Osteoblast (primary cell): ENCODE measurements around the gene SOS2. TPM values are rescaled to one million over a fixed set of nuclear protein-coding genes. Genes with fewer than 3 reads are reported as not detected.
"Not testable (repeated sequence)": the region's sequence is repeated elsewhere in the genome, so short reads cannot be mapped to it uniquely, and the experiment has no call there.

Source experiments
- DNase-seq: peaks from one replicate; pipeline ENCODE4 v3.0.0; 2011; ENCODE audit warnings: low spot score, mixed read lengths; ENCODE audit not compliant: insufficient read length; ENCODE audit errors: missing footprints
- H2AFZ ChIP-seq: 2 replicates; pipeline ENCODE4 v1.6.0; 2011; ENCODE audit warnings: mild to moderate bottlenecking, low read length
- H3K27ac ChIP-seq: 2 replicates; pipeline ENCODE4 v1.5.1; 2011; ENCODE audit warnings: mild to moderate bottlenecking, low read depth, low read length, moderate library complexity
- H3K27me3 ChIP-seq: 2 replicates; pipeline ENCODE4 v1.6.0; 2012; ENCODE audit warnings: mild to moderate bottlenecking, control low read depth, inconsistent platforms, low read length, moderate library complexity; ENCODE audit not compliant: insufficient read depth
- H3K36me3 ChIP-seq: 2 replicates; pipeline ENCODE4 v1.5.1; 2011; ENCODE audit warnings: mild to moderate bottlenecking, low read length, control low read depth, moderate library complexity; ENCODE audit not compliant: insufficient read depth
- H3K4me1 ChIP-seq: 2 replicates; pipeline ENCODE4 v1.5.1; 2011; ENCODE audit warnings: mild to moderate bottlenecking, low read length, control low read depth, moderate library complexity; ENCODE audit not compliant: insufficient read depth
- H3K4me2 ChIP-seq: 2 replicates; pipeline ENCODE4 v1.6.0; 2011; ENCODE audit warnings: mild to moderate bottlenecking, low read length; ENCODE audit not compliant: insufficient read depth
- H3K4me3 ChIP-seq: fragments of 200-600 bp; sonication (generic); 3 replicates; pipeline ENCODE4 v1.5.1; 2012; ENCODE audit warnings: mild to moderate bottlenecking, low read length, inconsistent platforms; ENCODE audit not compliant: insufficient read depth
- H3K79me2 ChIP-seq: 2 replicates; pipeline ENCODE4 v1.6.0; 2012; ENCODE audit warnings: mild to moderate bottlenecking, low read length, control low read depth, inconsistent platforms; ENCODE audit not compliant: insufficient read depth
- H3K9me3 ChIP-seq: 2 replicates; pipeline ENCODE4 v1.5.1; 2011; ENCODE audit warnings: low read depth, low read length, control low read depth
- H4K20me1 ChIP-seq: 2 replicates; pipeline ENCODE4 v1.6.0; 2012; ENCODE audit warnings: mild to moderate bottlenecking, low read length, control low read depth; ENCODE audit not compliant: insufficient read depth
- CTCF ChIP-seq: IDR thresholded peaks from 2 replicates; pipeline ENCODE4 v1.5.1; 2011; ENCODE audit warnings: mild to moderate bottlenecking, low read depth, low read length, moderate library complexity; ENCODE audit errors: extremely low read depth
- total RNA-seq: library from RNA; depleted of rRNA; stranded (reverse); fragments of >200 nt; gene quantifications from 2 replicates; pipeline ENCODE4 v1.2.3, GENCODE V29; 2012

Gene SOS2
- total RNA-seq, 1 donor = 29.7 TPM

GRCh38 chr14:50186107-50186506 is 45.3 kb downstream of the SOS2 start:
- H3K4me3 ChIP-seq = no peak overlapping the region

GRCh38 chr14:50173891-50174290 is 57.5 kb downstream of the SOS2 start:
- no peak overlapping the region for H2AFZ ChIP-seq
- no peak for DNase-seq
- H3K9me3 ChIP-seq = no peaks in the 10 kb centered on the region
- H3K4me3 ChIP-seq = no peak overlapping the region
- H3K4me2 ChIP-seq = no peak overlapping the region
- H3K36me3 ChIP-seq = no peaks in the 10 kb centered on the region
- H3K27ac ChIP-seq = no peak overlapping the region
- H4K20me1 ChIP-seq = no peaks in the 10 kb centered on the region
- no peak for TF ChIP-seq CTCF
- no peaks in the 10 kb centered on the region for H3K27me3 ChIP-seq
- no peaks in the 10 kb centered on the region for H3K79me2 ChIP-seq
- no peaks in the 10 kb centered on the region for H3K4me1 ChIP-seq

More at GRCh38 chr14:50186107-50186506, 45.3 kb downstream of the SOS2 start:
- TF ChIP-seq CTCF = no peak
- no peaks in the 10 kb centered on the region for H3K27me3 ChIP-seq
- H4K20me1 ChIP-seq = peaks cover 3% of the 10 kb centered on the region
- H3K27ac ChIP-seq = no peak overlapping the region
- no peaks in the 10 kb centered on the region for H3K79me2 ChIP-seq
- no peaks in the 10 kb centered on the region for H3K4me1 ChIP-seq
- no peak overlapping the region for H2AFZ ChIP-seq
- DNase-seq = no peak
- H3K36me3 ChIP-seq = peaks cover 14% of the 10 kb centered on the region
- H3K4me2 ChIP-seq = no peak overlapping the region
- no peaks in the 10 kb centered on the region for H3K9me3 ChIP-seq

- Histone ChIP-seq H3K79me2 (no peaks in the 10 kb centered on the region), H3K27ac (no peak overlapping the region), H3K4me1 (no peaks in the 10 kb centered on the region), H2AFZ (no peak overlapping the region), H3K36me3 (no peaks in the 10 kb centered on the region), H3K9me3 (no peaks in the 10 kb centered on the region), H4K20me1 (no peaks in the 10 kb centered on the region), H3K4me3 (no peak overlapping the region), H3K27me3 (no peaks in the 10 kb centered on the region), H3K4me2 (no peak overlapping the region)
- no peak for TF ChIP-seq CTCF
- DNase-seq = no peak
These were observed 59.5 kb downstream of the SOS2 start for GRCh38 chr14:50171895-50172294.

- H3K9me3 ChIP-seq, H3K4me2 ChIP-seq, DNase-seq, H3K4me3 ChIP-seq, H2AFZ ChIP-seq, H3K36me3 ChIP-seq, H4K20me1 ChIP-seq, H3K4me1 ChIP-seq, H3K27ac ChIP-seq, H3K27me3 ChIP-seq, H3K79me2 ChIP-seq: not testable (repeated sequence)
These were observed 64.0 kb downstream of the SOS2 start for GRCh38 chr14:50167381-50167780.

GRCh38 chr14:50156111-50156510 is 75.3 kb downstream of the SOS2 start:
- H3K9me3 ChIP-seq = no peaks in the 10 kb centered on the region
- no peak for TF ChIP-seq CTCF
- DNase-seq = no peak
- H3K27ac ChIP-seq = no peak overlapping the region
- no peaks in the 10 kb centered on the region for H4K20me1 ChIP-seq
- H3K79me2 ChIP-seq = no peaks in the 10 kb centered on the region
- no peak overlapping the region for H2AFZ ChIP-seq
- H3K4me3 ChIP-seq = no peak overlapping the region
- no peaks in the 10 kb centered on the region for H3K4me1 ChIP-seq
- H3K36me3 ChIP-seq = peaks cover 26% of the 10 kb centered on the region
- no peaks in the 10 kb centered on the region for H3K27me3 ChIP-seq
- no peak overlapping the region for H3K4me2 ChIP-seq
